ENCODE measurements around the gene OR5B3. TPM values are rescaled to one million over a fixed set of nuclear protein-coding genes. Genes with fewer than 3 reads are reported as not detected.
"Not testable (repeated sequence)": the region's sequence is repeated elsewhere in the genome, so short reads cannot be mapped to it uniquely, and the experiment has no call there.

The OR5B3 gene
- not detected in 2 replicates for total RNA-seq

DNA sequence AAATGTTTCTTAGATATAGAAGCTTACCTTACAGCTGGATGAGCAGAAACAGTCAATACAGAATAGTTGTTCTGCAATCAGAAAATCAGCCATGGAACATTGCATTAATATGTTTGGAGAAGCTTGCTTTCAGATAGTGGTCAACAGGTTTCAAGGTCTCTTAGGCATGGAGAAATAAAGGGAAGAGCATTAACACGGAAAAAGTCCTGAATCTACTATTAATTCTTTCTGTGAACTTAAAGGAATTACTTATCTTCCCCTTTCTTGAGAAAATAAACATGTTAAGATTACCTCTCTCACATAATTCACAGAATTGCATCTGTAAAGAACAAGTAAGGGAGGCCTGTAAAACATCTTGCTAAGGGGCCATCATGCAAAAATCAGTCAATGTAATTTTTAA, at the start of gene OR5B3:
Gene OR5B3 (minus strand): TSS at position 101 of the 400 bp plus-strand sequence. CDS start 3,465 bp downstream, outside the sequence.
- no peak for DNase-seq

DNA sequence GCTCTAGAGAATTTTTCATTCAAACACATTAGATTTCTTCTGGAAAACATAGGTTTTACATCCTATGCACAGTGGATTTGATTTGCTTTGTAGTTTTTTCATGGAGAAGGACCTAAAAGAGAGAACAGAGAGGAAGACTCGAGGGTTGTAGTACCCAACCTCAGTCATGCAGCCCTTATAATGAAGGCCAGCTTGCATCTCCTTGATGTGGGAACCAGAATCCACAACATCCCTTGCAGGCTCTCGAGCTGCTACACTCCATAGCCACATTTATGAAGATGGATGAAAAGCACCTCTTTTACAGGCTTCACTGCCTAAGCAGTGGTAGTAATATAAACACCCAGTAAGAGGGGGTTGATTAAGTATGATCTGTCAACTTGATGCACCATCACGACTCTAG, 44.9 kb upstream of the OR5B3 start:
- no peak for DNase-seq

DNA sequence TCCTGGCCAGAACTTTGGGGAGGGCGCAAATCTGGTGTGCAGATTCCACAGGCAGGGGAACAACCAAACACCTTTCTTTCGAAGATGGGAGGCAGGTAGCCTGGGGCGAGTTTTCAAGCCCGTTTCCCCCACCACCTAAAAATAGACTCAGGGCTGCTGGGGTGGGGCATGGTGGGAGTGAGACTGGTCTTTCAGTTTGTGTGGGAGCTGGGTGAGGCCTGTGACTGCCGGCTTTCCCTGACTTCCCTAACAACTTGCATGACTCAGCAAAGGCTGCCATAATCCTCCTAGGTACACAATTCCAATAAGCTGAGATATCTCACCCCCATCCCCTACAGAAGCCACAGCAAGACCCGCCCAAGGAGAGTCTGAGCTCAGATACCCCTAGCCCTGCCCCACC, 39.6 kb upstream of the OR5B3 start:
- DNase-seq = no peak

DNA sequence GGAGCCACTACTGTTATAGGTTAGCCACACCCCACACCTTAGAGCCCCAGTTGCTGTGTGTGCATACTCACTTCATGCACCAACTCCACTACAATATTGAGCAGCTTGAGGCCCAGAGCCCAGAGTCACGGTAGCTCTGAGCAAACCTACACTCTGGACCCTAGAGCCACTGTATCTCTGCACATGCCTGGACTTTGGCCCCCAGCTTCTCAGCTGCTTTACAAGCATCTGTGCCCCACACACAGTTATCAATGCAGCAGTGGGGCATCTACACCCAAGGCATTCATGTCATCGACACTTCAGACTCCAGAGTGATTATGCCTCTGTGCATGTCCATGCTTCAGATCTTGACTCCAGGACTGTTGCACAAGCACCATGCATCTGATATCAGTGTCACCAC, 37.6 kb upstream of the OR5B3 start:
- DNase-seq = no peak

DNA sequence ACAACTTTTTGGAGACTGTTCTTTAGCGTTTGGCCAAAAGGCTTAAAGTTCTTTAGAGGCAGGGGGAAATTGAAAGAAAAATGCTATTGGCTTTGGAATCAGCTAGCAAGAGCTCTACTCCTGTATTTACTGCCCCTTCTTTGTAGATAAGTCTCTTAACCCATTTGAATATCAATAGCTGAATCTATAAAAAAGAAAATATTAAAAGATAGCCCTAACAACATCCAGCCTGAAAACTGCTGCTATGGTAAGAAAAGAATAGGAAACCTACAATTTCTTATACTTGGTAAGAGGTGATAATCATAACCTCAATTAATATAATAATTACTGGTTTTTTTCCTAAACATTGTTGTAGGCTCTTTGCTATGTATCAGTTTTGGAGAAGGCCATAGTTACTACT, 35.5 kb upstream of the OR5B3 start, which contains the start of gene OR5B12:
Gene OR5B12 (minus strand): TSS at position 101 of the 400 bp plus-strand sequence. CDS start 2,085 bp downstream, outside the sequence.
- DNase-seq = no peak

- no peak for DNase-seq
Observed at GRCh38 chr11:58438486-58438885, 31.8 kb upstream of the OR5B3 start.

DNA sequence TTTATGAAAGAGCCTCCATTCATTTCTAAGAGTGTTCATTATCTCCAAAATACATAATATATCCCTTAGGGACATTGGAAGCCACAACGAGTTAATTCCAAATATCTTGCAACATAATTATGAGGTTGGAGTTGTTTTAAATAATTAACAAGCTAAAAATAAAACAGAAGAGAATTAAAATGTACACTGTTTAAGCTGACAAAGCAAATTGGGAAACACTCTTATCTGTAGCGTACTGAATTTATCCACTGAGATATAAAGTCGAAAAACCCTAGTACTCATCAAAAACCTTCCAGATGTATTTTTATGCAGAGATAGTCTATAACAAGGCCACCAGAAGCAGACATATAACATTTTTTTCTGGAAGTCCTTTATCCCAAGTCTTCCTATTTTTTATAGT, 27.5 kb upstream of the OR5B3 start:
- DNase-seq = no peak

GRCh38 chr11:58433638-58434203, 27.0 kb upstream of the OR5B3 start:
- no peak for DNase-seq

GRCh38 chr11:58429273-58429672, 22.6 kb upstream of the OR5B3 start:
- DNase-seq = no peak

DNA sequence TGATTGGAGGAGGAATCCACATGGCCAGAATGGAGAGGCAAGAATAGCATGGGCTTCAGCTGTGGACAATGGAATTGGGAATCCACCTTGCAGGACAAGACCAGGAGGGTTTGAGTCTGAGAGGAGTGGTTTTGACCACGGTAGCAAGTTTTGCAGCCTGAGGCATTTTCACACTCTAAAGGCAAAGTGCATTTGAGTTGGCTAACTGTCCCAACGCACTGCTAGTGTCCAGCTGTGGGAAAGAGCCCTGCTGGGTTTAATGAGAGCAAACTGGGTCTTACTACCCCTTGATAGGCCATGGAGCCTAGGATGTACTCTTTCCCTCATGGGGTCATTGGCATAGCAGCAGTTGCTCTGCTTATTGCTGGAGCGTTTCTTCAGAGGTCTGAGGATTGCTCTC, 21.3 kb upstream of the OR5B3 start, which contains the start of gene OR5B2:
Gene OR5B2 (minus strand): TSS at position 101 of the 400 bp plus-strand sequence. CDS start 4,860 bp downstream, outside the sequence.
- DNase-seq = no peak

GRCh38 chr11:58399622-58400021, 7.1 kb downstream of the OR5B3 start:
- not testable (repeated sequence) for DNase-seq

DNA sequence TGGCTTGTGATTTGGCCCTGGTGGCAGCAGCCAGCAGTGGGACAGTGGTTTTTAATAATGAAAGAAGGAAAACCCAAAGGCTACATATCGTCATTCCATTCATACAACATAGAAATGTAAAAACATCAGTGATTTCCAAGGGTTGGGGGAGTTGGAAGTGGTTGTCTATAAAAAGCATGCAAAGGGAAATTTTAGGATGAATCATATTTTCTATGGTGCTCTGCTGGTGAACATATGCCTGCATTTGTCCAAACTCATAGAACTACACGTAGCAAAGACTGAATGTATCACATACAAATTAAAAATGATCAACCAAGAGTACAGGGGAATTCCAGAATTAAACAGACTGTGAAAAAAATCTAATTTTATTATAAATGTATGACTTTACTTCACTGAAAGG, 11.1 kb downstream of the OR5B3 start:
- no peak for DNase-seq

GRCh38 chr11:58394195-58394594, 12.5 kb downstream of the OR5B3 start:
- DNase-seq = peak; percentile 83

DNA sequence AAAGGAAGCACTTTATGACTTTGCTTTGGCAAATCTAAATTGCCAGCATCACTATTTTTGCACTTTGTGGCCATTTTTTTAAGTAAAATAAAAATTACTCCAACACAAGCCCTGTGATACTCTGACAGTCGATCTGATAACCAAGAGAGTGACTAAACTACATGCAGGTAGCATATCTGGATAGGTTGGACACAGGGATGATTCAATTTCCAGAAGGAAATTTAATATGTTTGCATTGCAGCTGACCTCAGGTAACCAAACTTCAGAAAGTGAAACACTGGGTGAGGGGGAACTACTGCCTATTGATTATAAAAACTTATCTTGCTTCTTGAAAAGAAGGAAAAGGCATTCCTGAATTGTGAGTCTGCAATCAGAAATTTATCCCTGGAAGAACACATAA, 13.9 kb downstream of the OR5B3 start:
- no peak for DNase-seq

GRCh38 chr11:58391879-58392278, 14.8 kb downstream of the OR5B3 start:
- no peak for DNase-seq

DNA sequence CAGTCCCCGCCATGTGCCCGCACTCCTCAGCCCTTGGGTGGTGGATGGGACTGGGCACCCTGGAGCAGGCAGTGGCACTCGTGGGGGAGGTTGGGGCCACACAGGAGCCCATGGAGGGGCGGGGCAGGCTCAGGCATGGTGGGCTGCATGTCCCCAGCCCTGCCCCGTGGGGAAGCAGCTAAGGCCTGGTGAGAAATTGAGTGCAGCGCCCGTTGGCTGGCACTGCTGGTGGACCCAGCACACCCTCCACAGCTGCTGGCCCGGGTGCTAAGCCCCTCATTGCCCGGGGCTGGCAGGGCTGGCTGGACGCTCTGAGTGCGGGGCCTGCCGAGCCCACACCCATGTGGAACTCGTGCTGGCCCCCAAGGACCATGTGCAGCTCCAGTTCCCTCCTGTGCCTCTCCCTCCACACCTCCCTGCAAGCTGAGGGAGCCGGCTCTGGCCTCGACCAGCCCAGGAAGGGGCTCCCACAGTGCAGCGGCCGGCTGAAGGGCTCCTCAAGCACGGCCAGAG, 16.1 kb downstream of the OR5B3 start:
- DNase-seq = no peak

DNA sequence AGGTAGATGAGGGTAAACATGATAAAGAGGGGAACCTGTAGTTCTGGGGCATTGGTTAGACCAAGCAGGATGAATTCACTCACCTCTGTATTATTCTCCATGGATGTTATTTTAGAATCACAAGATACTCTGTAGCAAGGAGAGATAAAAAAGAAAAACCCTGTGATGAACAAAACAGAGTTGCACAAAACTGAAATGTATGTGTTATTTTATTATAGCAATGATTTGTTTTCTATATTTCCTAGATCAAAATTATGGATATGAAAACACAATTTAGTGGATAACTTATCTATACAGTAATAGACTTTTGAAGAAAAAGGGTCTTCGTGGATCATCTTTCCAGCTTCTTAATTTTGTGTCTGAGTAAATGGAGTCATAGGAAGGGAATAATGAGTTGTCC, 47.7 kb downstream of the OR5B3 start, which contains the start of gene OR5B17:
Gene OR5B17 (minus strand): TSS at position 101 of the 400 bp plus-strand sequence. CDS start 0 bp downstream, at position 101.
- no peak for DNase-seq

- DNase-seq = no peak
Observed at GRCh38 chr11:58354727-58355126, 51.9 kb downstream of the OR5B3 start.

Other genes starting within 250 kb of the OR5B3 start
- gene OR9Q2, start 217.8 kb downstream of the OR5B3 start, total RNA-seq = not detected in 2 replicates
- gene OR1S2, start 202.7 kb downstream of the OR5B3 start, total RNA-seq = not detected in 2 replicates
- gene OR1S1, start 194.2 kb downstream of the OR5B3 start, total RNA-seq = not detected in 2 replicates
- not detected in 2 replicates for gene OR10Q1, start 178.0 kb downstream of the OR5B3 start, total RNA-seq
- not detected in 2 replicates for gene OR10W1, start 138.6 kb downstream of the OR5B3 start, total RNA-seq
- not detected in 2 replicates for gene OR5B17, start 47.8 kb downstream of the OR5B3 start, total RNA-seq
- gene OR5B2, start 21.2 kb upstream of the OR5B3 start, total RNA-seq = not detected in 2 replicates
- not detected in 2 replicates for gene OR5B12, start 35.4 kb upstream of the OR5B3 start, total RNA-seq
- gene OR5B21, start 101.2 kb upstream of the OR5B3 start, total RNA-seq = not detected in 2 replicates
- 2.2 and 3.4 TPM in 2 replicates for gene LPXN, start 169.0 kb upstream of the OR5B3 start, total RNA-seq
- gene ZFP91, start 172.2 kb upstream of the OR5B3 start, total RNA-seq = 45.8 and 58.8 TPM in 2 replicates
- gene CNTF, start 215.8 kb upstream of the OR5B3 start, total RNA-seq = 1.7 and 2.8 TPM in 2 replicates